Measurements from ENCODE around the gene PMF1. TPM values are rescaled to one million over a fixed set of nuclear protein-coding genes. Genes with fewer than 3 reads are reported as not detected.

PMF1 gene
- polyA plus RNA-seq, 2 of the 4 experiments (the other 2 are of a cell fraction), result 59.8 to 63.9 TPM

GRCh38 chr1:156266051-156266450, 53.2 kb downstream of the PMF1 start:
- ATAC-seq, result no peak
- no peak for DNase-seq (ENCODE audit: low read depth in 1 of 2, low spot score in 1 of 2)
- no peak overlapping the region for H3K4me2 ChIP-seq
- H3K9me3 ChIP-seq, result no peaks in the 10 kb centered on the region
- no peak for TF ChIP-seq CHD2 (IDR thresholded peaks at IDR 0.05; ENCODE audit: low read length, partially characterized antibody)
- no peak for TF ChIP-seq POLR2A (IDR thresholded peaks at IDR 0.05; ENCODE audit: low read length)
- no peak for TF ChIP-seq BCL3 (IDR thresholded peaks at IDR 0.05)
- no peak for TF ChIP-seq PBX3 (IDR thresholded peaks at IDR 0.05)
- TF ChIP-seq ESRRA (IDR thresholded peaks at IDR 0.05; ENCODE audit: borderline replicate concordance, low read length), result no peak
- TF ChIP-seq FOXS1 (CRISPR knock-in tag; IDR thresholded peaks at IDR 0.05), result no peak
- no peak for TF ChIP-seq EHF (CRISPR knock-in tag; IDR thresholded peaks at IDR 0.05)
- no peak for TF ChIP-seq NR3C1 (IDR thresholded peaks at IDR 0.05)
- no peak for TF ChIP-seq JUN (IDR thresholded peaks at IDR 0.05)
- no peak for TF ChIP-seq RCOR1 (IDR thresholded peaks at IDR 0.05; ENCODE audit: low read depth, low read length)
- no peak for FAIRE-seq
- 92% methylated on average over 13 of the region's 13 CpGs for WGBS (ENCODE audit: missing lambda C conversion rate)
- POLR2A ChIA-PET, result no interaction called here
- no peak overlapping the region for H3K4me3 ChIP-seq
- H3K4me1 ChIP-seq, result peaks cover 15% of the 10 kb centered on the region
- CTCF ChIA-PET, result no interaction called here
- H3K27ac ChIP-seq, result no peak overlapping the region

- H3K4me3 ChIP-seq, result no peak overlapping the region
- H3K4me1 ChIP-seq, result peaks cover 3% of the 10 kb centered on the region; the same call in 2 of the 3 replicates
- TF ChIP-seq FOXS1 (CRISPR knock-in tag; IDR thresholded peaks at IDR 0.05) (no peak), REST (IDR thresholded peaks at IDR 0.05) (no peak), NR3C1 (IDR thresholded peaks at IDR 0.05) (no peak), HES2 (IDR thresholded peaks at IDR 0.05) (no peak), ZNF302 (CRISPR knock-in tag; IDR thresholded peaks at IDR 0.05) (no peak), SREBF2 (IDR thresholded peaks at IDR 0.05) (no peak), TFCP2L1 (CRISPR knock-in tag; IDR thresholded peaks at IDR 0.05) (no peak)
- CTCF ChIA-PET, result interaction anchor here (0.9 to 1.0 kb wide), 2 partner anchors 13 to 172 kb away, joined by 3 to 5 read pairs; no protein-coding TSS in a partner anchor
- no peak overlapping the region for H3K4me2 ChIP-seq
- no peaks in the 10 kb centered on the region for H3K9me3 ChIP-seq
- FAIRE-seq, result no peak
- no peak for DNase-seq (ENCODE audit: low read depth in 1 of 2, low spot score in 1 of 2)
- POLR2A ChIA-PET, result interaction anchor here (1.0 kb wide), 1 partner anchor 11 kb away, joined by 3 read pairs; no protein-coding TSS in a partner anchor
- no peak for ATAC-seq
- WGBS (ENCODE audit: missing lambda C conversion rate), result 52% methylated on average over 4 of the region's 4 CpGs
- no peak overlapping the region for H3K27ac ChIP-seq
Measured at GRCh38 chr1:156268336-156268735, 55.5 kb downstream of the PMF1 start.

- ATAC-seq (no peak), DNase-seq (ENCODE audit: low read depth in 1 of 2, low spot score in 1 of 2) (no peak), FAIRE-seq (no peak)
- H3K27ac ChIP-seq, result no peak overlapping the region
- POLR2A ChIA-PET, result no interaction called here
- WGBS (ENCODE audit: missing lambda C conversion rate), result 92% methylated on average over 3 of the region's 3 CpGs
- no peak overlapping the region for H3K4me3 ChIP-seq
- CTCF ChIA-PET, result interaction anchor here (1.3 to 4.5 kb wide), 2 partner anchors 9 to 50 kb away, joined by 3 to 25 read pairs; no protein-coding TSS in a partner anchor
- no peaks in the 10 kb centered on the region for H3K9me3 ChIP-seq
- no peak overlapping the region for H3K4me2 ChIP-seq
- TF ChIP-seq MAFK (IDR thresholded peaks at IDR 0.05; ENCODE audit: partially characterized antibody) (no peak), NR3C1 (IDR thresholded peaks at IDR 0.05) (no peak), HOXB13 (CRISPR knock-in tag; IDR thresholded peaks at IDR 0.05; ENCODE audit: low read depth) (no peak)
- no peaks in the 10 kb centered on the region for H3K4me1 ChIP-seq
Measured at GRCh38 chr1:156270314-156270713, 57.5 kb downstream of the PMF1 start.

All from A549 (cell line).